ENCODE measurements around the gene JPH4.

JPH4 gene

DNA sequence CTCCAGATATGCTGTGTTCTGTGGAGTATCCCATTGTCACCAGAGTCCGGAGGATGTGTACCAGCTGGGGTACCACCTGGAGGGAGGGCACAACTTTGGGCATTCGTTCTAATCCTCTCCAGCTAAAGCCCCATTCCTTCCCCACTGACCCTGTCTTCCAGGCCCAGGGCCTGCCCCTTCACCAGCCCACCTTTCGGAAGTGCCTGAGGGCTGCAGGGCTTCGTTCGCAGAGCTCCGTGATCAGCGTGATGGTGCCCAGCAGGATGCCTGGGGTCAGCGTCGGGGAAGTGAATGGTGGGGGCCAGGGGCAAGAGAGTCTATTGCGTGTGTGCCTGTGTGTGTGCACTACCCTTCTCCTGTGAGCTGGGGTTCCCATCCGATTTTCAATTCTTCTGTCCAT is 13.0 kb downstream of the JPH4 start:
- CTCF ChIA-PET: no interaction called here
- POLR2A ChIA-PET (ENCODE audit: low non-redundant PET): no interaction called here

GRCh38 chr14:23564876-23565275 is 13.7 kb downstream of the JPH4 start:
- ChIA-PET POLR2A (ENCODE audit: low non-redundant PET) (no interaction called here), CTCF (interaction anchor here (1.0 kb wide), 1 partner anchor 87 kb away, joined by 3 read pairs; no protein-coding TSS in a partner anchor)
- no peak for DNase-seq (ENCODE audit: low spot score)
- no peak for TF ChIP-seq CTCF (conservative IDR thresholded peaks at IDR 0.05; ENCODE audit: low read depth)
- H3K27ac ChIP-seq: no peak overlapping the region

More for the DNA sequence above, 13.0 kb downstream of the JPH4 start:
- no peak for TF ChIP-seq CTCF (conservative IDR thresholded peaks at IDR 0.05; ENCODE audit: low read depth)
- DNase-seq (ENCODE audit: low spot score): no peak
- 0 out of 2 replicates have a peak overlapping the region, but pooled peaks have one; percentile 3 for H3K27ac ChIP-seq

DNA sequence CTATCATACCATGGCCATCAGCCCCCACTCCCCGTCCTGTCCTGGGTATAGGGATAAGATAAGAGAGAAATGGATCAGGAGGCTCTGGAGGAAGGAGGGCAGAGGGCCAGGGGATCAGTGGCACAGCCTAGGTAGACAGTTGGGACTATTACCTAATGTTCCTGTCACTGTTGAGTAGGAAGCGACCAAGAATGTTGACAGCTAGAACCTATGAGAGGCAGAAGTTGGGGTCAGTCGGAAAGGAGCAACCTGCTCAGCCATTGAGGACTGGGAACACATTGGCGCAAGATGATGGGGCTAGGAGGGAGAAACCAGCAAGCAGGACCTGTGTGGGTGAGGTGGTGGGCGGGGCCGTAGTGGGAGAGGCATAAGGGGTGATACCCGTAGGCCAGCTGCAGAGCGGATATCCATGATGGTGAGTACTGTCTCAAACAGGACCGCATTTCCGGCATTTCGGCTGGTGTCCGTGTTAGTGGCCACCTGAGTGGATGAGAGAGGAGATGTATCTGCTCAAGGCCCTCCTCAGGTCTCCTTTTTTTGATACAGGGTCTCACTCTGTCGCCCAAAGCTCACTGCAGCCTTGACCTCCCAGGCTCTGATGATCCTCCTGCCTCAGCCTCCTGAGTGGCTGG is 14.3 kb downstream of the JPH4 start:
- H3K27ac ChIP-seq: peak overlapping the region; percentile 56; the same call in 1 of the 2 replicates
- no peak for DNase-seq (ENCODE audit: low spot score)
- CTCF ChIA-PET: interaction anchor here (1.0 kb wide), 1 partner anchor 86 kb away, joined by 3 read pairs; no protein-coding TSS in a partner anchor
- POLR2A ChIA-PET (ENCODE audit: low non-redundant PET): no interaction called here
- TF ChIP-seq CTCF (conservative IDR thresholded peaks at IDR 0.05; ENCODE audit: low read depth): no peak

GRCh38 chr14:23563473-23564180 is 15.0 kb downstream of the JPH4 start:
- no peak for TF ChIP-seq CTCF (conservative IDR thresholded peaks at IDR 0.05; ENCODE audit: low read depth)
- DNase-seq (ENCODE audit: low spot score): no peak
- peak overlapping the region; percentile 56 for H3K27ac ChIP-seq
- ChIA-PET POLR2A (ENCODE audit: low non-redundant PET) (no interaction called here), CTCF (interaction anchor here (0.6 to 1.3 kb wide), 9 partner anchors 11 to 386 kb away, joined by 3 to 7 read pairs (median 4); no protein-coding TSS in a partner anchor)

DNA sequence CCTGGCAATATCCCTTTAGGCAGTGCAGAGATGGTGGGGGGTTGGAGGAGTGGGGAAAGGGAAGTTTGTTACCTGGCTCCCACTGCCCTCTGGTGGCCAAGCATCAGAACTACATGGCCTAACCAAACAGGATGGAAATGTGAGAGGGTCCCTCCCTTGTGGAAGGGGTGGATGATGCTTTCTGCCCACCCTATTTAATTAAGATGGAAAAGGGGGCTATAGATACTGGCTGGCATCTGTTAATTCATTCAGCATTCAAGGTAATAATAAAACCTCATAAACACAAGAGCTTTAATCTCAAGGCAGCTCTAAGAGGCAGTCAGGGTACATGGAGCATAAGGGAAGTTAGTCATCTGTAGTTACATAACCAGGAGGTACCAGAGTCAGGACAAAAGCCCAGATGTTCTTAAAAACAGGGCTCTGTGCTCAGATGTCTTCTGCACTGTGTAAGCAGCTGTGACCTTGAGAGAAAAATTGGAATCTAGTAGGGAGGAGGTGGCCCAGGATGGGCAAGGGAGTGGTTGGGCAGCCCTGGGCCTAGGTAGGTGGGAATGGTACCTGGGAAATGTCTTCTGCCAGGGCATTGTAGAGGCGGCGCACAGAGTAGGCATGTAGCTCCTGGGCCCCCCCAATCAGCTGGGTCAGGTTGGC is 15.6 kb downstream of the JPH4 start:
- TF ChIP-seq CTCF (conservative IDR thresholded peaks at IDR 0.05; ENCODE audit: low read depth): peak; percentile 93
- DNase-seq (ENCODE audit: low spot score): peak; percentile 53
- CTCF ChIA-PET: interaction anchor here (0.6 to 1.3 kb wide), 9 partner anchors 10 to 387 kb away, joined by 3 to 7 read pairs (median 4); no protein-coding TSS in a partner anchor
- POLR2A ChIA-PET (ENCODE audit: low non-redundant PET): no interaction called here
- peak overlapping the region; percentile 56 for H3K27ac ChIP-seq

Measured in RWPE1 (cell line).